ENCODE results near the gene CEP41. TPM values are rescaled to one million over a fixed set of nuclear protein-coding genes. Genes with fewer than 3 reads are reported as not detected.

Gene CEP41

Small RNA genes within 50 kb of the gene (small RNA-seq; reads per million reads assigned to genes)
- gene RF02148 (ENCODE audit: low read depth) (not detected), gene RF02149 (ENCODE audit: low read depth) (not detected), gene RF02150 (ENCODE audit: low read depth) (not detected)

All from mesenchymal stem cell (in vitro differentiated cells and primary cell).